Hindlimb muscle (tissue), 1 donor: ENCODE data around the gene TNRC6C. TPM values are rescaled to one million over a fixed set of nuclear protein-coding genes. Genes with fewer than 3 reads are reported as not detected.
"Not testable (repeated sequence)": the region's sequence is repeated elsewhere in the genome, so short reads cannot be mapped to it uniquely, and the experiment has no call there.

Experiments used
- DNase-seq: peaks from one replicate; pipeline ENCODE4 v3.0.0-alpha.2; 2013
- polyA plus RNA-seq: library from polyadenylated mRNA; unstranded; fragments of 120-200 nt; gene quantifications from one replicate; pipeline ENCODE4 v1.2.1, GENCODE V29; 2013; ENCODE audit not compliant: insufficient read length

TNRC6C gene
- polyA plus RNA-seq, 1 donor = 10.4 TPM

DNA sequence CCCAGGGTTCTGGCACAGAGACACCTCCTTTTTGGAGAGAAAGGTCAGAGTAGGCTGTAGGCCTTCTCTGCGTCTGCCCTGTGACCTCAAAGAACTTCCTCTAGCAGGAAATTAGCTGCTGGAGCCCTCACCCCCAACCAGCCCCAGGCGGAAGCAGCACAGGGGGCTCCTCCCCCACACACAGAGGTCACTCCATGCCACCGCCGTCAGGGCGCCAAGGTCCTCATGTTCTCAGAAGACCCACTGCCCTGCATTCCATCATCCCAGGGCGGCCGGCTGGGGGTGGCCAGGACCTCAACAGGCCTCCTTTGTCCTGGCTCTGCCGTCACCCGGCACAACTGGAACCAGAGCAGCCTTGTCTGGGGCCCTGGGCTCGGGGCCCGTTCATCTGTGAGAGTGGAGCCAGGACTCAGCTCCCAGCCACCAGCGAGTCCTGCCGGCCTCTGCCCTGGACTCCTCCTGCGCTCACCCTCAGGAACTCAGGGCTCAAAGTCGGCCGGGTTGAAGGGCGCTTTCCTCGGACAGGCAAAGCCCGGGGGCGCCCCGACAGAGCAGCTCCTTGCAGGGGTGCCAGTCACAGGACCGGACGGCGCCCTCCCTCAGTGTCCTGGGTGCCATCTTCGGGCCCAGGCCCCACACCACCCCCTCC is 168.9 kb downstream of the TNRC6C start:
- no peak for DNase-seq

DNA sequence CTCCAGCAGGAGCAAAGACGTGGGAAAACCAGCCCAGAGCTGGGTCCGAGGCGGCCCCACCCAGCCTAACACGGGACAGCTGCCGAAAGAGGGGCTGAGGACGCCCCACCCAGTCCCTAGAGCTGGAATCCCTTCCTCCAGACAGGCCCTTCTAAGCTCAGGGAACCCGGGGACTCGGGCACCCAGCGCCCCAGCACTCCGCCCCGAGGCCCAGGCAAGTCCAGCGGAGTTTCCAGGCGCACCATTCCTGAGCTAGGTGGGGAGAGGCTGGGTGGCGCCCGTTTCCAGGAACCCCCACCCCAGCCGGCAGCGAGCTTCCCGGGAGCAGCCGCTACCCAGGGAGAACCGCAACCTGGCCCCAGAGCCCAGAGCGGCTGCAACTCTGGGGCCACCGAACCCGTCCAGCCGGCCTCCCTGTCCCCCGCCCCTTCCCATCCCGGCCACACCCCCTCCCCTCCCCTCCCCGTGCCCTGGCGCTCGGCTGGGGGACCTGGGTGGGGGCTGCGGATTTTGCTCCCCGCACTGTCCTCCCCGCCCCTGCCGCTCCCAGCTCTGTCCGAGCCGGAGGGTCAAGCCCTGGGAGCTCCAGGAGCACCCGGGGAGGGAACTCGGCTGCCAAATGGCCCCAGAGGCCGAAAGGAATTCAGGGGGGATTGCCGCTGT is 169.5 kb downstream of the TNRC6C start:
- no peak for DNase-seq

DNA sequence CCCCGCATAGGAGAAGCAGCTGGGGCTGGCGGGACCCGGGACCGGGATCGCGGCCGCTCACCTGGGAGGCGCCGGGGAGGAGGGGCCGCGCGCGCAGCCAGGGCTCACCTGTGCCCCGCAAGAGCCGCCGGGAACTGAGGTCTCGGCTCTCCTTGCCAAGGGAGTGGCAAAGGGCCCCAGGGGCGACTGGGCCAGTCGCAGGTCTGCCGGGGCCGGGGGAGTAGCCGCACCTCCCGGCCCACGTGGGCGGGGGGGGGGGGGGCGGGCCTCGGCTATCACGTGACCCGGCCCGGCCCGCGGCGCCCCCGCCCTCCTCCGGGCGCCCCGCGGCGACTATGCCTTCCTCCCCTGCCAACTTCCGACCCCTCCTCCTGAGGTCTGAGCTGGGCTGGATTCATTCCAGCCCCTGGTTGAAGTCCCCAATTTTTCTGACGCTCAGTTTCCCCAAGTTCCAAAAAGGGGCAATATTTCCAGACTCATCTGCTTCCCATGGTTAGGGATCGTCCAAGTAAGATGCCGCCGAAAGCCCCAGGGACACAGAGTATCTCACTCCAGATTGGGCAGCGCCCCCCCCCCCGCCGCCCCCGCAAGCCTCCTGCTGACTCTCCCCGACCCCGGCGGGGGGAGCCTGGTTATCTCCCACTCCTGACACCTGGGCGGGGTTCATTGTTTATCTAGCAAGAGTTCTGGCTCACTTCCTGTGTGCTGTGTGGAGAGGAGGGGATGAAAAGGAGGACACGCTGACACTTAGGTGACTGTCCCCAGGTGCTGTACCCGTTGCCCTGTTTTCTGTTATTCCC is 170.2 kb downstream of the TNRC6C start, which contains the start of gene TMC6:
Gene TMC6, minus strand, starts transcription at position 205 of the 800 bp plus-strand sequence. CDS start 1,923 bp downstream, outside the sequence.
- DNase-seq = no peak

DNA sequence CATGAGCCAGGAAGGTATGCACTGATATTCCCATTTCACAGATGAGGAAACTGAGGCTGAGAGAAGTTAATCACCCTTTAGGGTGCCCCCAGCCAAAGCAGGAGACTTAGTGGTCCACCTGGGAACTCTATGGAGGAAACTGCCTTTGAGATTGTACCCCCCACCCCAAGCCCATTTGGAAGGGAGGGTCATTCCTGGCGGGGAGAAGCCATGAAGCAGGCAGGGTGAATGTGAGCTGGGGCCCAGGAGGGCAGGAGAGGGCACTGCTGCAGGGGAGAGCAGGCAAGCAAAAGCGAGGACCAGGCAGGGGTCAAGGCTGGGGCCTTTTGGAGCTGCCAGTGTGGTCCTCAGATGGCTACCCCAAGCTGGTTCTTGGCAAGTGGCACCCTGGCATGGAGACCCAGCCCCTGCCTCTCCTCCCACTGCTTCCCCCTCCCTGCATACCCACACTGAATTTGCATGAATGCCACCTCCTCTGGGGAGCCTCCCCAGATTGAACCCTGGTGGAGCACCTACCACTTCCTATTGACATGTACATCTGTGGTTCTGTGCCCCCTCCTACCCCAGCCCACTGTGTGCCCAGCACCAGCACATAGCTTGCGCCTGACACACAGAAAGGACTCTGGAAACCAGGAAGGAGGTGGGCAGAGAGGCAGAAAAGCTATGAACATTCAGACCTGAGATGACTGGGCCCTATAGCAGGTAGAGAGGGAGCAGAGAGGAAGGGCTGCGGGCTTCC is 171.0 kb downstream of the TNRC6C start:
- no peak for DNase-seq

DNA sequence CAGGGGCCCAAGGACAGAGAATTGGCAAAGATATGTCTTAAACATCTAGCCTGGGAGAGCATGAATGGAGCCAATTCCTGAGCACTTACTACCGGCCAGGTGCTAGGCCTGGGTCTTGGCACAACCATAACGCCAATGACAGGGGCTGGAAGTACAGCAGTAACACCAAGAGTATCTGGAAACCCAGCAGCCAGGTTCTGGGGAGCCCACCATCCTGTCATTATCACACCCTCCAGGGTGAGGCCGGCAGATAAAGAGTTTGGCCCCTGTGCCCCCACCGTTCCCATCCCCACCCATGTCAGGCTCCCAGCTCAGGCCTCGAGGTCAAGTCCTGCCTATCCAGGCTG is 171.6 kb downstream of the TNRC6C start:
- DNase-seq = no peak

DNA sequence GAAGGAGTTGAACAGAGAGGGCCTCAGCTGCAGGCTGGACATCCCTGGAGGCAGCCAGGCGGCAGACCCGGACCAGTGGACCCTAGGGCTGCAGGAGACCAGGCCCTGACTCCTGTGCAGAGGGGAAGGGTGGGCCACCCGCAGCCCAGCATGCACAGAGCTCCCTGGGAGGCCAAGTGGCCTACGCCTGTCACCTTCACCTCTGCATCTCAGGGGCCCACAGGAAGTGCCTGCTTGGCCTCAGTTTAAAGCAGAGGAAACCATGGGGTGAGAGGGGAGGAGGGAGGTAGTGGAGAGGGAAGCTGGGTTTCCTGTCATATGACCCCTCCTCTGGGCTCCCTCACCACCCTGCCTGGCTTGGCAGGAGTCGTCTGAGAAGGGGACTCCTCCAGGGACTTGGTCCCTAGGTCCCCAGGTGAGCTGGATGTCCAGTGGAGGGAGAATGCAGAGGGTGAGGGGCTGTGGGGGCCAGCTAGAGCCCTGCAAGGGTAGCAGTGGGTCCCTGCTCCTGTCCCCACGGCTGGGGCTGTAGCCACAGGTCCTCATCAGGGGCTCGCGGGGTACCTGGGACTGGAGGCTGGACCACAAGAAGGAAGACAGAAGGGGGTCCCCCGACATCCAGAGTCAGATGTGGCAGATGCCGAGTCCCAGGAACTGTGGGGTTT is 172.1 kb downstream of the TNRC6C start, which contains the start of gene TMC8:
Gene TMC8, plus strand, starts transcription at position 335 of the 665 bp plus-strand sequence. CDS start 818 bp downstream, outside the sequence.
- DNase-seq = no peak

DNA sequence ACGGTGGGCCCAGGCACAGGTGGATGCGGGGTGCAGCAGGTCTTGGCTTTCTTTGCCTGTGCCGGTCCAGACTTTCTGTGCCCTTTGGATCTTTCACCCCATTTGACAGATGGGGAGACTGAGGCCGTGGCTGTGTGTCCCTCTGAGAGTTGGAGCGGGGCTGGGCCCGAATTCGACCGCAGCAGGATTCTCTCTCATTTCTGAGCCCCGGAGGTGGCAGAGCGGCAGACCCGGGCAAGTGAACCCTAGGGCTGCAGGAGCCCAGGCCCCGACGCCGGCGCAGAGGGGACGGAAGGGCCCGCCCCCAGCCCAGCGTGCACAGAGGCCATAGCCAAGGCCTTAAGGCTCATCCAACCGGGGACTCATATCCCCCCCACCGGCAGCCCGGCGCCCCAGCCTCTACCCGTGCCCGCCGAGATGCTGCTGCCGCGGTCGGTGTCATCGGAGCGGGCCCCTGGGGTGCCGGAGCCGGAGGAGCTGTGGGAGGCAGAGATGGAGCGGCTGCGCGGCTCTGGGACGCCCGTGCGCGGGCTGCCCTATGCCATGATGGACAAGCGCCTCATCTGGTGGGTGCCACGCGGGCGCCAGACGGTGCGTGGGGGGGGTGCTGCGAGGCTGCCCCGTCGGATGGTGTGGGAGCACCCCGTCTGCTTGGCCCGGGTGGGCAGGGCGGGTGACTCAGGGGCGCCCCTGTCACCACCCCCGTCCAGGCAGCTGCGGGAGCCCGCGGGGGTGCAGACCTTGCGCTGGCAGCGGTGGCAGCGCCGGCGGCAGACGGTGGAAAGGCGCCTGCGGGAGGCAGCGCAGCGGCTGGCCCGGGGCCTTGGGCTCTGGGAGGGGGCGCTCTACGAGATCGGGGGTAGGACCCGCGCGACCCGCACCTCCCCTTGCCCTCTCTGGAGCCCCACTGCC is 172.9 kb downstream of the TNRC6C start:
- no peak for DNase-seq

DNA sequence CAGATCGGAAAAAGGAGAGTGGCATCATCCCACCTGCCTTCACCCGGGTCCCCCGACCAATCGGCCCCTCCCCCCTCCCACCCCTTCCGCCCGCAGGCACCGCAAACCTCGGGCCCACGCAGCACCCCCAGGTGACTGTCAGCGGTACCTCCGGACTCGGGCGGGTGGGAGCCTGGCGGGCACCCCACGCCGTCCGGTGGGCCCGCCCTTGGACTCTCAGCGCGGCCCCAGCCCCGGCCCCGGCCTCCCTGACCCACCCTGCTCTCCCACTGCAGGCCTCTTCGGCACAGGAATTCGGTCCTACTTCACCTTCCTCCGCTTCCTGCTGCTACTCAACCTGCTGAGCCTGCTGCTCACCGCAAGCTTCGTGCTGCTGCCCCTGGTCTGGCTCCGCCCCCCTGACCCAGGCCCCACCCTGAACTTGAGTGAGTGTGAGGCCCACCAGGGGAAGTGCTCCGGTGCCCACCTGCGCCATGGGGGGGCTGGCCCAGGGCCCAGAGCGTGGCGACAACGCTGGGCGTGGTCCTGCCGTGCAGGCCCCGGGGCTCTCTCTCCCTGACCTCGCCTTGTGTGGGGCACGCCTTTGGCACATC is 173.7 kb downstream of the TNRC6C start:
- DNase-seq = no peak

DNA sequence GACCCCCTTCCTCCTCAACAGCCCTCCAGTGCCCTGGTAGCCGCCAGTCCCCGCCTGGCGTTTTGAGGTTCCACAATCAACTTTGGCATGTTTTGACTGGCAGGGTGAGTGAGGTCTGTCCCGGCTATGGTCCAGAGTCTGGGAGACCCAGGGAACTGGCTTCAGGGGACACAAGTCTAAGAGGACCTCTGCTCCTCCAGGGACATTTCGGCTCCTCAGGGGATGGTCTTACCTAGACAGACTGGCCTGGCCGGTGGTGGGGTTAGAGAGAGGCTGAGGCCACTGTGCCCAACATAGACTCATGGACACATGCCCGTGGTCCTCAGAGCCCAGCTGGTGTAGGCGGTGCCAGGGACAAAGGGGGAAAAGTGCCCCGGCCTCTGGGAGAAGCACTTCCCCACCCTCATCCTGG is 174.3 kb downstream of the TNRC6C start:
- no peak for DNase-seq

DNA sequence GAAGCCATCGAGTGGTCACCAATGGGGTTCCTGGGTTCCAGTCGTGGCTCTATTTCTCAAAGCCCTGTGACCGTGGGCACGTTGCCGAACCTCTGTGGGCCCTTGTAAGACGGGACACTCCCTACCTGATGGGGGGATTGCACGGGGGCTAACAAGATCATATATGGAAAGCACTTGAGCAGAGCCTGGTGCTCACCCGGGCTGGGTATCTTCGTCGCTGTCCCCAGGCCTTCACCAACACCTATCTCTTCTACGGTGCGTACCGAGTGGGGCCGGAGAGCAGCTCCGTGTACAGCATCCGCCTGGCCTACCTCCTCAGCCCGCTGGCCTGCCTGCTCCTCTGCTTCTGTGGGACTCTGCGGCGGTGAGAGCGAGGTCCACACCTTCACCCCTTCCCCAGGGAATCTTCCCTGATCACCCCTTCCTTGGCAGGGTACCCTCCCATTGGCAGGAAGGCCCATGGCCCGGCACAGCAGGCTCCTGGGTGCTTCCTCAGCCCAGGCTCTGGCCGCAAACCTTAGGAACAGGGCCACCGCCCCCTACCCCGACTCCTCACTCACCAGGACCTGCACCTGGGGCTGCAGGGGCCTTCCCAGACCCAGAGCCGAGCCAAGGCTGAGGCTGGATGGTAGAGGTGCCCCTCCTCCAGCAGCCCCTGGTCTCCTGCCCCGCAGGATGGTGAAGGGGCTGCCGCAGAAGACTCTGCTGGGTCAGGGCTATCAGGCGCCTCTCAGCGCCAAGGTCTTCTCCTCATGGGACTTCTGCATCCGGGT is 174.9 kb downstream of the TNRC6C start:
- DNase-seq = no peak

DNA sequence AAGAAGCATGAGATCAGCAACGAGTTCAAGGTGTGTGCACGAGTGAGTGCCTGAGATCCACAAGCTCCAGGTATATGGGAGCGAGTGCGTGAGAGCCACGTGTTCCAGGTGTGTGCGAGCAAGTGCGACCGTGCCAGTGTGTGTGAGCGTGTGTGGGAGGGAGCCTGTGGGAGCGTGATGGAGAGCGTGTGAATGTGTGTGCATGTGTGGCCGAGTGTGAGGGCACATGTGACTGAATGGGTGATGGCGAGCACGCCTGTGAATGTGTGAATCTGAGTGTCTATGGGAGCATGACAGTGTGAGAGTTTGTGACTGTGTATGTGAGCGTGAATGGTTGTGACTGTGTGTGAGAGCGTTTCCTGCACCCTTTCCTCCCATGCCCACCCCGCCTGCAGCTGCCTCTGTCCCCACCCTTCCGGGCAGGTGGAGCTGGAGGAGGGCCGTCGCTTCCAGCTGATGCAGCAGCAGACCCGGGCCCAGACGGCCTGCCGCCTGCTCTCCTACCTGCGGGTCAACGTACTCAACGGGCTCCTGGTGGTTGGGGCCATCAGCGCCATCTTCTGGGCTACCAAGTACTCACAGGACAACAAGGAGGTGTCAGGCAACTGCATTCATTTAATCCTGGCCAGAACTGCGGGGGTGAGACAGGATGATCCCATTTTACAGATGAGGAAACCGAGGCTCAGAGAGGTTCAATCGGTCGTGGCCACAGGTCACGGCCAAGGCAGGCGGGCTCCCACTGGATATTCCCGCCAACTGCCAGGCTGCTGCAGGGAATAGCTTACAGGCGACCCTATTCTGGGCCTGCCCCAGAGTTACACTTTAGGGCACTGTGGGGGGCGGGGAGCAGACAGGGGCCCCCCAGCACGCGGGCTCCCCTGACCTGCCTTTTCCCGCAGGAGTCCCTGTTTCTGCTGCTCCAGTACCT is 175.7 kb downstream of the TNRC6C start:
- DNase-seq = no peak

DNA sequence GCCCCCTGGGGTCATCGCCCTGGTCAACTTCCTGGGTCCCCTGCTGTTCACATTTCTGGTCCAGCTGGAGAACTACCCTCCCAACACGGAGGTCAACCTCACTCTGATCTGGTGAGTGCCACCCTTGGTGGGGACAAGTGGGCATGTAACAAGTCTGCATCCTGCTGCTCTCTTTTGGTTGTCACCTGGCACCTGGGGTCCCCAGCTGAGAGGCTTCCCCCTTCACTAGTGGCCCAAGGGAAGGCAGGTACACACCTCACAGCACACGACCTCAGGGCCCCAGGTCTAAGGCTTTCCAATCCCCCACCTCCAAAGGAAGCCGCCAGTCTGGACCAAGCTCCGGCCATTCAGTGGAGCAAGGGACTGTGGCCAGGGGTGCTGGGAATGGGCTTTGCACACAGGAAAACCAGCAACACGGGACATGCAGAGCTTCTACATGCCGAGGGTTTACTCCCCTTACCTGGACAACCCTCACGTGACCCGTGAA is 176.4 kb downstream of the TNRC6C start:
- DNase-seq = no peak

DNA sequence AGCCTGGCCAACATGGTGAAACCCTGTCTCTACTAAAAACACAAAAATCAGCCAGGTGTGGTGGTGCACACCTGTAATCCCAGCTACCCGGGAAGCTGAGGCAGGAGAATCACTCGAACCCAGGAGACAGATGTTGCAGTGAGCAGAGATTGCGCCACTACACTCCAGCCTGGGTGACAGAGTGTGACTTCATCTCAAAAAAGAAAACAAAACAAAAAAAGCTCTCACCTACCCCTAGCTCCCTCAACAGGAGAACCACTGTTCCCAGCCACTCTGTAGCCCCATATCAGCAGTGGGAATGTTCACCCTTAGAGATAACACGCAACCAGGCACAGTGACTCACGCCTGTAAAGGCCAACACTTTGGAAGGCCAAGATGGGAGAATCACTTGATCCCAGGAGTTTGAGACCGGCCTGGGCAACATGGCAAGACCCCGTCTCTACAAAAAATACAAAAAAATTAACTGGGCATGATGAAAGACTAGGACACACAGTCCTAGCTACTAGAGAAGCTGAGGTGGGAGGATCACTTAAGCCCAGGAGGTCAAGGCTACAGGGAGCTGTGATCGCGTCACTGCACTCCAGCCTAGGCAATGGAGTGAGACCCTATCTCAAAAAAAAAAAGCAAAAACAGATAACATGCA is 177.5 kb downstream of the TNRC6C start:
- no peak for DNase-seq

DNA sequence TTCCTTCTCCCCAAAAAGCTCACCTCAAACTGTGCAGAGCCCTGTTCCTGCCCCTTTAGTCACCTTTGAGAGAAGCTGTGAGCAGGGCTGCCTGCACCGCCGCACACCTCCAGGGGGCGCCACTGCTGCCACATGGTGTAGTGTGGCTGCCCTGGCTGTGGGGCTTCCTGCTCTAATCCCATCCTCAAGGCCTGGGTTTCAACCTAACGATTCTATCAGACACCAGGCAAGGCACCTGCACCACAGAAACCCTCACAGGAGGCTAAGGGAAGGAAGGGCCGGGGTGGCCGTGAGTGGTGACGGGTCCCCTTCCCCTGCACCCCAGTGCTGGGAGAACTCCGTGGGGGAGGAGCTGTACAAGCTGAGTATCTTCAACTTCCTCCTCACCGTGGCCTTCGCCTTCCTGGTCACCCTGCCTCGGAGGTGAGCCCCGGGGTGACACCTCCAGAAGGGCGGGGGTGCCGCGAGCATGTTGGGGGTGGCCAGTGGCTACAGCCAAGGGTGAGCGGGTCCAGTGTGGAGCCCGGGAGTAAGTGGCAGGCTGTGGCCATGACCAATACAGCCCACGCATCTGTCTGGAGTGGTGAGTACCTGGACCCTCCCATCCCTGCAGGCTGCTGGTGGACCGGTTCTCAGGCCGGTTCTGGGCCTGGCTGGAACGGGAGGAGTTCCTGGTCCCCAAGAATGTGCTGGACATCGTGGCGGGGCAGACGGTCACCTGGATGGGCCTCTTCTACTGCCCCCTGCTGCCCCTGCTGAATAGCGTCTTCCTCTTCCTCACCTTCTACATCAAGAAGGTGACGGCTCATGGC is 179.1 kb downstream of the TNRC6C start:
- no peak for DNase-seq

DNA sequence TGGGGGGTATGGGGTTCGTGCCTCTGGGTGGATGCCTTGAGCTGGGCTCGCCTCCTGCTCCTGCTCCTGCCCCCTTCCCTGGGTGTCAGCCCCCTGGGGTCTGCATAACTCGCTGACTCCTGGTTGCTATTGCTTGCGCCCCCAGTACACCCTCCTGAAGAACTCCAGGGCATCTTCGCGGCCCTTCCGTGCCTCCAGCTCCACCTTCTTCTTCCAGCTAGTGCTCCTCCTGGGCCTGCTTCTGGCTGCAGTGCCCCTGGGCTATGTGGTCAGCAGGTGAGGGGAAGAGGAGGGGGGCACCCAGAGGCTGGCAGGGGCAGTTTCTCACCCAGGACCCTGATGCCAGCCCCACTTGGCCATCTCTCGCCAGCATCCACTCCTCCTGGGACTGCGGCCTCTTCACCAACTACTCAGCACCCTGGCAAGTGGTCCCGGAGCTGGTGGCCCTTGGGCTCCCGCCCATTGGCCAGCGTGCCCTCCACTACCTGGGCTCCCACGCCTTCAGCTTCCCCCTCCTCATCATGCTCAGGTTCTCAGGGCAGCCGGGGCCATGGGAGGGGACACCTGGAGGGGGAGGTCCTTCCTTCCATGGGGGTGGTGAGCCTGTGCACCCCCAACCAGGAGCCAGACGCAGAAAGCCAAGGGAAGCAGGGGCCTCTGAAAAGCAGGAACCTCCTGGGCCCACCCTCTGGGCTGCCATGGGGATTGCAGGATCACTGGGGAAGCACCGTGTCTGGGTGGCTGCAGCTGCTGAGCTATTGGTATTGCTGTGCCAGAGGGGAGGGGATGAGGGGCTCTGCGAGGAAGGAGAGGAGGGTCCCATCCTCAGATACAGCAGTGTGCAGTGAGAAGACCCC is 179.9 kb downstream of the TNRC6C start:
- no peak for DNase-seq

DNA sequence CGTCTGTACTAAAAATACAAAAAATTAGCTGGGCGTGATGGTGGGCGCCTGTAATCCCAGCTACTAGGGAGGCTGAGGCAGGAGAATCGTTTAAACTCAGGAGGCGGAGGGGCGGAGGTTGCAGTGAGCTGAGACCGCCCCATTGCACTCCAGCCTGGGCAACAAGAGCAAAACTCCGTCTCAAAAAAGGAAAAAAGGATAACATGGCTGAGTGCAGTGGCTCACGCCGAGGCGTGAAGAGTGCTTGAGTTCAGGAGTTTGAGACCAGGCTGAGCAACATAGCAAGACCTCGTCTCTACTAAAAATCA is 181.3 kb downstream of the TNRC6C start:
- DNase-seq = not testable (repeated sequence)
